Hepatocyte (in vitro differentiated cells): ENCODE data around the gene BBOX1. TPM values are rescaled to one million over a fixed set of nuclear protein-coding genes. Genes with fewer than 3 reads are reported as not detected.

Source experiments
- DNase-seq: peaks from one replicate; pipeline ENCODE4 v3.0.0-alpha.2; 2016; ENCODE audit warnings: low spot score
- H2AFZ ChIP-seq: fragments of 200-600 bp; sonication (generic); 2 replicates; pipeline ENCODE4 v1.6.0; 2016; ENCODE audit warnings: antibody characterized with exemption, mild to moderate bottlenecking
- H3K27ac ChIP-seq: fragments of 200-600 bp; sonication (generic); 2 replicates; pipeline ENCODE4 v1.5.1; 2016; ENCODE audit warnings: mild to moderate bottlenecking
- H3K27me3 ChIP-seq: fragments of 200-600 bp; sonication (generic); 2 replicates; pipeline ENCODE4 v1.6.1; 2016
- H3K36me3 ChIP-seq: fragments of 200-600 bp; sonication (generic); replicated peaks from 2 replicates; pipeline ENCODE4 v1.5.1; 2016; ENCODE audit warnings: low read depth; ENCODE audit not compliant: insufficient read depth
- H3K4me1 ChIP-seq: fragments of 200-600 bp; sonication (generic); 2 replicates; pipeline ENCODE4 v1.5.1; 2016; ENCODE audit warnings: mild to moderate bottlenecking, moderate library complexity; ENCODE audit not compliant: insufficient read depth
- H3K4me2 ChIP-seq: fragments of 200-600 bp; sonication (generic); 2 replicates; pipeline ENCODE4 v1.6.0; 2016
- H3K4me3 ChIP-seq: fragments of 200-600 bp; sonication (generic); 2 replicates; pipeline ENCODE4 v1.5.1; 2016; ENCODE audit warnings: mild to moderate bottlenecking
- H3K79me2 ChIP-seq: fragments of 200-600 bp; sonication (generic); 2 replicates; pipeline ENCODE4 v1.6.0; 2017; ENCODE audit warnings: mild to moderate bottlenecking
- H3K9me2 ChIP-seq: fragments of 200-600 bp; sonication (generic); replicated peaks from 2 replicates; pipeline ENCODE4 v1.6.0; 2017; ENCODE audit warnings: mild to moderate bottlenecking; ENCODE audit not compliant: insufficient read depth
- H3K9me3 ChIP-seq: fragments of 200-600 bp; sonication (generic); 2 replicates; pipeline ENCODE4 v1.5.1; 2016; ENCODE audit warnings: low read depth, mild to moderate bottlenecking
- H4K20me1 ChIP-seq: fragments of 200-600 bp; sonication (generic); 2 replicates; pipeline ENCODE4 v1.6.0; 2016; ENCODE audit warnings: mild to moderate bottlenecking; ENCODE audit not compliant: insufficient read depth, poor library complexity, severe bottlenecking
- CTCF ChIP-seq: fragments of 200-600 bp; sonication (generic); IDR thresholded peaks from 2 replicates; pipeline ENCODE4 v1.5.1; 2016; ENCODE audit warnings: antibody characterized with exemption, mild to moderate bottlenecking; ENCODE audit not compliant: poor library complexity
- EZH2 ChIP-seq: fragments of 200-600 bp; sonication (generic); IDR thresholded peaks from 2 replicates; pipeline ENCODE4 v1.6.1; 2016; ENCODE audit warnings: antibody characterized with exemption, mild to moderate bottlenecking, borderline replicate concordance
- EZH2phosphoT487 ChIP-seq: fragments of 200-600 bp; sonication (generic); IDR thresholded peaks from one replicate; pipeline ENCODE4 v1.6.1; 2018; ENCODE audit warnings: antibody characterized with exemption, mild to moderate bottlenecking, low read depth, moderate library complexity; ENCODE audit not compliant: unreplicated experiment, severe bottlenecking
- WGBS: methylation state at CpG from one replicate; pipeline ENCODE4 v1.1.6; 2016; ENCODE audit warnings: low lambda C conversion rate; ENCODE audit errors: missing lambda C conversion rate; 5-methylcytosine and 5-hydroxymethylcytosine counted together
- polyA plus RNA-seq: library from polyadenylated mRNA; unstranded; fragments of >200 nt; fragmentation: Nextera tagmentation; extraction: Ambion mirVana; gene quantifications from 2 replicates; pipeline ENCODE4 v1.2.1, GENCODE V29; 2016
- total RNA-seq: library from RNA; depleted of rRNA; stranded (reverse); fragments of >200 nt; gene quantifications from 2 replicates; pipeline ENCODE4 v1.2.3, GENCODE V29; 2014

The BBOX1 gene
- total and polyA plus RNA-seq, 2 experiments from 2014 or later: 0.56 to 1.6 TPM

GRCh38 chr11:27148506-27148905, 107.9 kb downstream of the BBOX1 start:
- no peak for DNase-seq
- no peaks in the 10 kb centered on the region for H4K20me1 ChIP-seq
- no peak overlapping the region for H2AFZ ChIP-seq
- H3K9me3 ChIP-seq: no peaks in the 10 kb centered on the region
- TF ChIP-seq EZH2: no peak
- H3K27ac ChIP-seq: no peak overlapping the region
- no peak overlapping the region for H3K4me3 ChIP-seq
- H3K27me3 ChIP-seq: no peaks in the 10 kb centered on the region
- H3K4me2 ChIP-seq: no peak overlapping the region
- H3K9me2 ChIP-seq: no peaks in the 10 kb centered on the region
- H3K4me1 ChIP-seq: no peaks in the 10 kb centered on the region
- no peaks in the 10 kb centered on the region for H3K36me3 ChIP-seq
- no peaks in the 10 kb centered on the region for H3K79me2 ChIP-seq

GRCh38 chr11:27150098-27150497, 109.5 kb downstream of the BBOX1 start:
- H3K9me2 ChIP-seq: no peaks in the 10 kb centered on the region
- H3K4me2 ChIP-seq: no peak overlapping the region
- no peak overlapping the region for H3K4me3 ChIP-seq
- H3K27ac ChIP-seq: no peak overlapping the region
- no peaks in the 10 kb centered on the region for H4K20me1 ChIP-seq
- no peak for DNase-seq
- H3K79me2 ChIP-seq: no peaks in the 10 kb centered on the region
- 100% methylated on average over 2 of the region's 2 CpGs for WGBS
- H3K4me1 ChIP-seq: no peaks in the 10 kb centered on the region
- no peaks in the 10 kb centered on the region for H3K36me3 ChIP-seq
- H2AFZ ChIP-seq: no peak overlapping the region
- H3K9me3 ChIP-seq: no peaks in the 10 kb centered on the region
- TF ChIP-seq EZH2phosphoT487: no peak
- no peak for TF ChIP-seq EZH2
- TF ChIP-seq CTCF: no peak
- H3K27me3 ChIP-seq: no peaks in the 10 kb centered on the region

- no peak for DNase-seq
- no peak overlapping the region for H3K27ac ChIP-seq
- H3K9me2 ChIP-seq: no peaks in the 10 kb centered on the region
- TF ChIP-seq EZH2phosphoT487 (no peak), CTCF (no peak), EZH2 (no peak)
- H4K20me1 ChIP-seq: no peaks in the 10 kb centered on the region
- no peak overlapping the region for H2AFZ ChIP-seq
- no peak overlapping the region for H3K4me2 ChIP-seq
- no peak overlapping the region for H3K4me3 ChIP-seq
- no peaks in the 10 kb centered on the region for H3K27me3 ChIP-seq
- WGBS: 83% methylated on average over 1 of the region's 1 CpG
- H3K79me2 ChIP-seq: no peaks in the 10 kb centered on the region
- H3K36me3 ChIP-seq: no peaks in the 10 kb centered on the region
- H3K9me3 ChIP-seq: no peaks in the 10 kb centered on the region
- H3K4me1 ChIP-seq: no peaks in the 10 kb centered on the region
Measured at GRCh38 chr11:27153136-27153535, 112.5 kb downstream of the BBOX1 start.

- H3K9me2 ChIP-seq: no peaks in the 10 kb centered on the region
- no peaks in the 10 kb centered on the region for H3K9me3 ChIP-seq
- 46% methylated on average over 10 of the region's 10 CpGs for WGBS
- no peaks in the 10 kb centered on the region for H3K36me3 ChIP-seq
- no peaks in the 10 kb centered on the region for H3K4me1 ChIP-seq
- peak; percentile 87 for TF ChIP-seq CTCF
- no peak for TF ChIP-seq EZH2phosphoT487
- TF ChIP-seq EZH2: no peak
- H4K20me1 ChIP-seq: no peaks in the 10 kb centered on the region
- no peak overlapping the region for H3K4me3 ChIP-seq
- no peak overlapping the region for H3K27ac ChIP-seq
- peak overlapping the region; percentile 4 for H2AFZ ChIP-seq
- no peaks in the 10 kb centered on the region for H3K27me3 ChIP-seq
- no peaks in the 10 kb centered on the region for H3K79me2 ChIP-seq
- no peak overlapping the region for H3K4me2 ChIP-seq
- DNase-seq: peak; percentile 85
Measured at GRCh38 chr11:27158456-27159334, 118.1 kb downstream of the BBOX1 start.
